Kidney epithelial cell (primary cell): ENCODE measurements around the gene RANBP1. TPM values are rescaled to one million over a fixed set of nuclear protein-coding genes. Genes with fewer than 3 reads are reported as not detected.

Experiments used
- DNase-seq: peaks from one replicate; pipeline ENCODE4 v3.0.0-alpha.2; 2010; ENCODE audit warnings: low read depth
- H3K27me3 ChIP-seq: 2 replicates; pipeline ENCODE4 v1.6.0; 2011; ENCODE audit warnings: low read length; ENCODE audit not compliant: control insufficient read depth, insufficient read depth
- H3K36me3 ChIP-seq: 2 replicates; pipeline ENCODE4 v1.5.1; 2011; ENCODE audit warnings: low read length; ENCODE audit not compliant: control insufficient read depth, insufficient read depth
- H3K4me3 ChIP-seq: 2 replicates; pipeline ENCODE4 v1.5.1; 2011; ENCODE audit warnings: low read depth, mild to moderate bottlenecking, control low read depth, low read length
- total RNA-seq: library from RNA; depleted of rRNA; stranded (reverse); fragments of >200 nt; gene quantifications from 2 replicates; pipeline ENCODE4 v1.2.3, GENCODE V29; 2015
- TF ChIP-seq, protein P1 (sequence below): IDR thresholded peaks from 2 replicates; pipeline ENCODE4 v1.5.1; 2011; ENCODE audit warnings: mild to moderate bottlenecking, moderate library complexity, low read length, control low read depth, inconsistent platforms; ENCODE audit not compliant: insufficient read depth, poor library complexity, severe bottlenecking

RANBP1 gene
- total RNA-seq, 1 donor from 2014 or later = 360 TPM

DNA sequence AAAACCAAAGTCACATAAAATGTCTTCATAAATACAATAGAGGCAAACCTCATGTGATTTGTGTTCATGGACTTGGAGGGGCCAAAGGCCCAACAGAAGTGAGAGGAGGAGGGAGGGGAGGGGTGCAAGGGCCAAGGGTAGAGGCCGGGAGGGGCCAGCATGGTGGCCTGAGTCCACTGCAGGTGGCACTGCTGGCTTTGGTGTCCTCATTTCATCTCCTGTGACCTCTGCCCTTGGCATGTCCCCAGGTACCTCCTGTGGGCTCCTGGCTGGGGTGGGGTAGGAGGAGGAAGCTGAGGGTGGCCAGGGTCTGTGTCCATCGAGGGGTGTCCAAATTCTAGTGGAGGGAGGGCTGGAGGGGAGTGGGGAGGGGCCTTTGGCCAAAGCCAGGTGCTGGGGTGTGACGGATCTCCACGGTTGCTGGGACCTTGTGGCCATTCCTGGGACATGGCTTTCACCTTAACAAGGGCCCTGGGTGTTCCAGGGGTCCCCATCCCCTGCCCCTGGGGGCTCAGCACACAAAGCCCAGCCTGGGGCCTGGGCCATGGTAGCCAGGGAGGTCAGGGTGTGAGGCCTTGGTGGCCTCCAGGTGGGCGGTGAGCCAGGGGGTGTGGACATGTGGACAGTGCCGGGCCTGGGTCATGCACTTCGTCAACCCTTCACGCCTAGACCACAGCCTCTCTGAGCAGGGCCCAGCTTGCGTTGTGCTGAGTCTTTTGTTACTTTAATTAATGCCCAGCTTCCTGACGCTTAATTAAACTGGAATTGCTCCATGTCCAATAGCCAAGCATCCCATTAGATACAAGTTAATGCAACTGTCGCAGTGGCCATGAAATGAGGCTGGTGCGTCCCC lies 55.6 kb downstream of the RANBP1 start:
- H3K27me3 ChIP-seq = peaks cover 41% of the 10 kb centered on the region

DNA sequence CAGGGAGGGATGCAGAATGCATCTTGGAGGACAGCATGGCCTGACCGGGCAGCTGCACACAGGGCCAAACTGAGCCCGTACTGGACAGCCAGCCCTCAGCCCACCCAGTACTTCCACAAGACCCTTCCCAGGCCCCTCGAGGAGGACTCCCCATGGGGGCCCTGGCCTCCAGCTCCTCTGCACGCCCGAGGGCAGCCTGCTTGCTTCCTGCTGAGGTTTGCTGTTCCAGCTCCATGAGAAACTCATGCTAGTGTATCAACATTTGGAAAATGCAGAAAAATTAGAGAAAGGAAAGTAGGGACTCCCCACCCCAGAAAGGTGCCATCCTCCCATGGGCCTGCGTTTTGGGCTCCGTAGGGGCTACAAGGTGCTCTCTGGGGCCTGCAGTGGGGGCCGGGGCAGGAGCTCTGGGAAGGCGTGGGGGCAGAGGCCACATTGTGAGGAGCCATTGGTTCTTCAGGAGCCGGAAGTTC lies 56.3 kb downstream of the RANBP1 start:
- DNase-seq = no peak
- no peaks in the 10 kb centered on the region for H3K36me3 ChIP-seq
- peaks cover 45% of the 10 kb centered on the region for H3K27me3 ChIP-seq
- TF ChIP-seq, protein P1, sequence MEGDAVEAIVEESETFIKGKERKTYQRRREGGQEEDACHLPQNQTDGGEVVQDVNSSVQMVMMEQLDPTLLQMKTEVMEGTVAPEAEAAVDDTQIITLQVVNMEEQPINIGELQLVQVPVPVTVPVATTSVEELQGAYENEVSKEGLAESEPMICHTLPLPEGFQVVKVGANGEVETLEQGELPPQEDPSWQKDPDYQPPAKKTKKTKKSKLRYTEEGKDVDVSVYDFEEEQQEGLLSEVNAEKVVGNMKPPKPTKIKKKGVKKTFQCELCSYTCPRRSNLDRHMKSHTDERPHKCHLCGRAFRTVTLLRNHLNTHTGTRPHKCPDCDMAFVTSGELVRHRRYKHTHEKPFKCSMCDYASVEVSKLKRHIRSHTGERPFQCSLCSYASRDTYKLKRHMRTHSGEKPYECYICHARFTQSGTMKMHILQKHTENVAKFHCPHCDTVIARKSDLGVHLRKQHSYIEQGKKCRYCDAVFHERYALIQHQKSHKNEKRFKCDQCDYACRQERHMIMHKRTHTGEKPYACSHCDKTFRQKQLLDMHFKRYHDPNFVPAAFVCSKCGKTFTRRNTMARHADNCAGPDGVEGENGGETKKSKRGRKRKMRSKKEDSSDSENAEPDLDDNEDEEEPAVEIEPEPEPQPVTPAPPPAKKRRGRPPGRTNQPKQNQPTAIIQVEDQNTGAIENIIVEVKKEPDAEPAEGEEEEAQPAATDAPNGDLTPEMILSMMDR = no peak
- H3K4me3 ChIP-seq = no peak overlapping the region

More for the DNA sequence above, 55.6 kb downstream of the RANBP1 start:
- Histone ChIP-seq H3K36me3 (no peaks in the 10 kb centered on the region), H3K4me3 (no peak overlapping the region)
- no peak for DNase-seq
- TF ChIP-seq, protein P1 = no peak

DNA sequence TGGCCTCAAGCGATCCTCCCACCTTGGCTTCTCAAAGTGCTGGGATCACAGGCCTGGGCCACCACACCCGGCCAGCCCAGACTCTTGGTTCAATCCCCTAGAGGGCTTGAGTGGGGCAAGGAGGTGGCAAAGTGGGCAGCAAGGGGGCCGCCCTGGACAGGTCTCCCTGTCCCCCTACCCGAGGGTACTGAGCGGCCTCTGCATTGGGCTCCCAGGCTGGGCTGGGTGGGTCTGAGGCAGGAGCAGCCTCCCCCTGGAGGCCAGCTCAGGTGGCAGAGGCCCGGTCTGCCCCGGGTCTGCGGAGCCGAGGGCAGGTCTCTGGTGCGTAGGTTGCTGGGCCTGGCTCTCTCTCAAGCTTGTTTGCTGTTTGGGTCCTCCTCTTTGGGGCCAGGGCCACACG lies 57.3 kb downstream of the RANBP1 start:
- H3K36me3 ChIP-seq = no peaks in the 10 kb centered on the region
- H3K27me3 ChIP-seq = peaks cover 51% of the 10 kb centered on the region
- TF ChIP-seq, protein P1 = no peak
- no peak for DNase-seq
- H3K4me3 ChIP-seq = no peak overlapping the region

DNA sequence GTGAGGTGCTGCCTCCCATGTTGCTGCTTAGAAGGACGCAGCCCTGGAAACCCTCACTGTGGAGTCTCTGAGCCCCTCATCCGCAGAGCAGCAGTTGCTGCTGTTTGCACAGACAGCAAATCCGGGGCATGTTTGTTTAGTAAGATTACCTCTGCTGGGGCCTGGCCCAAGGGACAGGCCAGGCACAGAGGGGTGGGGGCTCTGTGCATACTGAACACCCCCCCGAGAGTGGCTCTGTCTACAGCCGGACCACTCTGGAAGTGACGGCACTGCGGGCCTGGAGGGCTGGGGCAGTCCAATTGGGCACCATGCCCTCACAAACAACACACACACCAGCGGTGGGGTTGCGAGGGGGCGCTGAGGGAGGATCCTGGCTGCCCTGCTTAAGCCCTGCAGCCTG lies 57.9 kb downstream of the RANBP1 start:
- peaks cover 55% of the 10 kb centered on the region for H3K27me3 ChIP-seq
- H3K36me3 ChIP-seq = no peaks in the 10 kb centered on the region
- TF ChIP-seq, protein P1 = no peak
- no peak for DNase-seq
- H3K4me3 ChIP-seq = no peak overlapping the region

DNA sequence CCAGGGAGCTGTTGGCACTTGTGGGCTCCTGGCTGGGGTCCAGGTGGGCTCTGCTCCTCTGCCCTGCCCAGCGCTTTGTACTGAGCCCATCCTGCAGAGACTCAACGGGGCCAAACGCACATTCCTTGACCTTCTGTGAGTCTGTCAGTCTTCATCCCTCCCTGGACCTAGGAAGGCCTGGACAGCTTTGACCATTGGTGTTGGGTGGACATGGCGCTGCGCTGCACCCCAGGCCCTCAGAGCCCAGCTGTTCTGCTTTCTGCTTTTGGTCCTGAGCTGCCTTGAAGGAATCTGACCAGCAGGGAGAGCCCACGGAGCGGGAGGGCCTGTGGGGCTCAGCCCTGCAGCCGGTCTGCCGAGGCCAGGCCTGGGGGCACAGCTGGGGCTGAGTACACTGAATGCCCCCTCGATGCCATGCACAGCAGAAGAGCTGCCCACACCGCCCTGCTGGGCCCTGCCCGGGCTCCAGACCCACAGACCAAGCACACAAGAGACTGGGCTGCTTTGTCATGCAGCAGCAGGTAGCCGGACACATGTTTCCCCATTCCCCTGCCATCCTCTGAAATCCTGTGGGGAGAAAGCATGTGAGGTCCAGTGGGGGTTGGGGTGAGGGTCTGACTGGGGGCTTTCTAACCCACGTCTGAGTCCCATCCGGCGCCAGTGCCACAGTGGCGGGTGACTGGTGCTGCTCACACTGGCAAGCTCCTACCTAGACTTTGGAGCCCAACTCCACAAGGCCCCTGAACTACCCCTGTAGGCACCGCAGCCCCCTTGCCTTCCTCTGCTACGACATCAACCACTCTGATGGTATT lies 59.1 kb downstream of the RANBP1 start:
- no peak for DNase-seq
- TF ChIP-seq, protein P1 = peak; percentile 27
- Histone ChIP-seq H3K36me3 (no peaks in the 10 kb centered on the region), H3K4me3 (no peak overlapping the region), H3K27me3 (peaks cover 63% of the 10 kb centered on the region)
